Measurements from ENCODE around the gene GMCL1. TPM values are rescaled to one million over a fixed set of nuclear protein-coding genes. Genes with fewer than 3 reads are reported as not detected.
"Not testable (repeated sequence)": the region's sequence is repeated elsewhere in the genome, so short reads cannot be mapped to it uniquely, and the experiment has no call there.

Gene GMCL1
- total RNA-seq, 1 donor from 2014 or later: 7.9 TPM

DNA sequence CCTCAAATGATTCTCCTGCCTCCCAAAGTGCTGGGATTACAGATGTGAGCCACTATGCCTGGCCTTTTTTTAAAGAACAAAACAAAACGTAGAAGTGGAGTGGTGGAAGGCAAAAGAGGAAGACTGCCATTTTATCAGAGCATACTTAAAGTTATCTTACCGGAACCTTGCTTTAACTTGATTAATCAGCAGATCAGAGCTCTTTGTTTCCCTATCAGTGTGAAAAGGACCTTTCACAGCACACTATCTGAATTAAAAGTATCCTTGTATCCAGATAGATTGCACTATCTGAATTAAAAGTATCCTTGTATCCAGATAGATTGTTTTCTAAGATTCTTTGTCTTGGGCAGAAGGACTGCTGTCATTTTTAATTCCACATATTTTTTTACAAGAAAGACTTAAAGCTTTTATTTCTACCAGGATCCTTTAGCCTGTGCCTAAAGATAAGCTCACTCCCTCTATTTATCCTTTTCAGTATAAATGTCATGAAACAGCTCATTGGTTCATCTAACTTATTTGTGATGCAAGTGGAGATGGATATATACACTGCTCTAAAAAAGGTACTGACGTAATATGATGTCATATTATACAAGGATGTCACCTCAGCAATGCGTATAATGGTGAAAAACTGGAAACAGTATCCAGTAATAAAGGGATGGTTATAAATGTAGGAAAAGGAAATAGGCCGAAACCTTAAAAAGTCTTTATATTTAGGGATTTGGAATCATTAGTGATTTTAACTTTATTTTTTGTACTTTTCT lies 17.8 kb downstream of the GMCL1 start:
- no peak for DNase-seq (ENCODE audit: low read depth in 2 of 2)

DNA sequence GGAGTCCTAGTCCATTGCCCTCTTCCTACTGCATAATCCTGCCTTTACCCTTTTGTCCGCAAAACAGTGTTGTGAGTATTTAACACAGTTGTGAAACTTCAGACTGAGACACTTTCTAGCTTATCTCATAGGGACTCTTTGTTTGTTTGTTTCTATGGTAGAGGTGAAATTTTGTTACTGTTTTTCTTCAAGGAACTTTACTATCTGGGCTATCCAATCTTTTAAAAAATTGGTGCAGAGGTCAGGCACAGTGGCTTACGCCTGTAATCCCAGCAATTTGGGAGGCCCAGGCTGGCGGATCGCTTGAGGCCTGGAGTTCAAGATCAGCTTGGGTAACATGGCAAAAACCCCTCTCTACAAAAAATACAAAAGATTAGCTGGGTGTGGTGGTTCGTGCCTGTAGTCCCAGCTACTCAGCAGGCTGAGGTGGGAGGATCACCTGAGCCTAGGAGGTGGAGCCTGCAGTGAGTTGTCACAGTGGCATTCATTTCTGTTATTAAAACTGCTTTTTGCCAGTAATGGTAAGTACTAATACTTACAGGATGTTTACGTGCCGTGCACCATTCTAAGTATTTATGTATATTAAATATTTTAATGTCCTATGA lies 18.8 kb downstream of the GMCL1 start:
- DNase-seq (ENCODE audit: low read depth in 2 of 2): no peak

DNA sequence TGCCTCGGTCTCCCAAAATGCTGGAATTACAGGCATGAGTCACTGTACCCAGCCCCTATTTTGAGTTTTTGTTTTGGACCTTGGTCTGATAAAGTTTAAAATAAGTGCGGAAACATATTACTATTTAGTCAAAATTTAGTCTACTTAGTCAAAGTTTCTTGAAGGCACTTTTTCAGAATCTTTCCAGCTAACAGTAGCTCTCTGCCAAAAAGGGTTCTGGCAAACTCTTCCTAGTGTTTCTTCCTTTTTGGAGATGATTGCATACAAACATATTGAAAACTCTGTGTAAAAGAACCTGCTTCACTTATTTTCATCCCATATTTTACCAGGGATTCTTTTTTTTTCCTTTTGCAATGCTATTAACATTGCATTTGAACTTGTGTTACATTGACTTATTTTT lies 28.8 kb downstream of the GMCL1 start:
- DNase-seq (ENCODE audit: low read depth in 2 of 2): no peak

DNA sequence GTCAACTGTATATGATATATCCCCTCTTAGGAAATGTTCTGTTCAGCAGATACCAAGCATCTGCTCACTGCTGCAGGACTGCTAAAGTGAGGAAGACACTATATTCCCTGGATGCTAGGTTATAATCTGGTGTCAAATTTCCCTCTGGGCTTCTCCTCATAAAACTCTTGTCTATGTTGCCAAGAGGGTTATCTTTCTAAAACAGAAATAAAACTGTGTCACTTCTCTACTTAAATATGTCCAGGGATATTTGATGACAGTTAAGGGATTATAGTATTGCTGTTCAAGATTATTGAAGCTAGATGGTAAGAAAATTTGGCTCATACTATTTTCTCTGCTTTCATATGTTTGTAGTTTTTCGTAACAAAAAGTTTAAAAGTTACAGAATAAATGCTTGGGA lies 33.8 kb downstream of the GMCL1 start:
- no peak for DNase-seq (ENCODE audit: low read depth in 2 of 2)

DNA sequence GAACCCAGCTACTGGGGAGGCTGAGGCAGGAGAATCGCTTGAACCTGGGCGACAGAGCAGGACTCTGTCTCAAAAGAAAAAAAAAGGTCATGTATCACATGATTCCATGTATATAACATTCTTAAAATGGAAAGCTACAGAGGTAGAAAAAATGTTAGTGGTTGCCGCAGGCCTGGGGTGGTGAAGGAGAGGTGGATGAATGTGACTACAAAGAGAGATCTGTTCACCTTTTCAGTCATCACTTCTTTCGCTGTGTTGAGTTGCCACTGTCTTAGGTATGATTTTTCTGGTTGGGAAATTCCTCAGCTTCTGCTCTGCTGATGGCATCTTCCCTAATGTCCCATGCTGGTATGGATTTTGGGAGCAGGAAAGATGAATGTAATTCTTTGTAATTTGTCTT lies 59.0 kb downstream of the GMCL1 start:
- no peak for DNase-seq (ENCODE audit: low read depth in 2 of 2)

DNA sequence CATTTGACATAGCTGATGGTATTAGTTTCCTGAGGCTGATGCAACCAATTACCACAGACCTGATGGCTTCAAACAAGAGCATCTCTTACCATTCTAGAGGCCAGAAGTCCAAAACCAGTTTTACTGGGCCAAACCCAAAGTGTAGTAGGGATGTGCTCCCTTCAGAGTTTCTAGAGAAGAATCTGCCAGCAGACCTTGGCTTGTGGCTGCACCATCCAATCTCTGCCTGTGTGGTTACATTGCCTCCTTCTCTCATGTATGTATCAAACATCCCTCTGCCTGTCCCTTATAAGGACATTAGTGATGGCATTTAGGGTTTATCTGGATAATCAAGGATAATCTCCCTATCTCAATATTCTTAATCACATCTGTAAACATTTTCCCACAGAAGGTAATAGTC lies 59.8 kb downstream of the GMCL1 start:
- no peak for DNase-seq (ENCODE audit: low read depth in 2 of 2)

DNA sequence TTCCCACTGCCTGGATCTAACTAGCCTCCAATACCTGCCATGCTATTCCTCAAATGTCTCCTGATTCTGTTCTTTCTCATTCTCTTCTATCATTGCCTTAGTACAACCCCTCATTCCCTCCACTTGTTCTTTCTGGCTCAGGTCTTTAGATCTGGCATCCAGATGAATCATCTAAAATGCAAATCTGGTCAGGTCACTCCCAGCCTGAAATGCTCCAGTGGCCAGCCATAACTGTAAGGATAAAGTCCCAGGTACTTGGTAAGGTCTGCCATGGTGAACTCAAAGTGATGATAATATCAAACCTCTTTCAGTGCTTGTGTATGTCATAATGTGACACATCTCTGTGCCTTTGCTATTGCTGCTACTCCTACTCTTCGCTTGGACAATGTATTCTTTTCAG lies 61.4 kb downstream of the GMCL1 start:
- no peak for DNase-seq (ENCODE audit: low read depth in 2 of 2)

DNA sequence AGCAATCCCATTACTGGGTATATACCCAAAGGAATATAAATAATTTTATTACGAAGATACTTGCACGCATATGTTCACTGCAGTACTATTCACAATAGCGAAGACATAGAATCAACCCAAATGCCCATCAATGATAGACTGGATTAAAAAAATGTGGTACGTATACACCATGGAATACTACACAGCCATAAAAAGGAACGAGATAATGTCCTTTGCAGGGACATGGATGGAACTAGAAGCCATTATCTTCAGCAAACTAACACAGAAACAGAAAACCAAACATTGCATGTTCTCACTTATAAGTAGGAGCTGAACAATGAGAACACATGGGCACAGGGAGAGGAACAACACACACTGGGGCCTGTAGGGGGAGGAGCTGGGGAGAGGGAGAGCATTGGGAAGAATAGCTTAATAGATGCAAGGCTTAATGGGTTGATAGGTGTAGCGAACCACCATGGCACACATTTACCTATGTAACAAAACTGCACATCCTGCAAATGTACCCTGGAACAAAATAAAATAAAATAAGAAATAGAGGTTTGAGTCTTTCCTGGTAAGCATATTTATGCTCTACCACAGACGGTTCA lies 63.5 kb downstream of the GMCL1 start:
- not testable (repeated sequence) for DNase-seq (ENCODE audit: low read depth in 2 of 2)

DNA sequence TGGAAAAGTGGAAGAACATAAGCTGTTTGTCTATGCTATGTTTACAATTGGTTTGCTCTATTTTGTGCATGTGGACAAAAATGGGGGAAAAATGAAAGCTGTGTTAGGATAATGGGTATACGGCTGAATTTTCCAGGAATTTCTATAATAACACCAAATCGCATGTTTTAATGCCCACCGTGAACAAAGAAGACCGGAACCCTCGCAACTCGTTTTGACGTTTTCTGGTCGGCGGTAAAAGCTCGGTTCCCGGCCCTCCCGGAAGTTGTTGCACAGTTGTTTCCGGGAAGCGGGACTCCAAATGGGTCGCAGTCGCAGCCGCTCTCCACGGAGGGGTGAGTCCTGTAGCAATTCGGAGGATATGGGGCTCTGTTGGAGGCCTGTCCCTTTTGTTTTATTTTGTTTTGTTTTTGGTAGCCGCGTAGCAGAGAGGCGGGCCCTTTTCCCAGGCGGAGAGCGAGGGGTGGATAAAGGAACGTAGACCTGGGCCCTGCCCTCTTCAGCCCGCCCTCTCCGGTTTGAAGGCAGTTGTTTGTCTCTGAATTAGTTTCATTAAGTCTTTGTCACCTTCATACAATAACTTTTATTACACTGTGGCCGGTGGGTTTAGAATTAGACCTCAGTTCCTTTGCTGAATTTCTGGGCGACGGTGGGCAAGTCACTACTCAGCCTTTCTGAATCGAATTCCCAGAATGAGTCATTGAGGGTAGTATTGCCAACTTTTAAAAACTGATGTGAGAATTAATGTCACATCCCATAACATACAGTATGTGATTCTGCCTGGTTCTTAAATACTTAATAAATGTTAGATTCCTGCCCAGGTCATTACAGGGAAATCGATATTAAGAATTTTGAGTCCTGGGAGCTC lies 64.5 kb downstream of the GMCL1 start, which contains the start of gene SNRNP27:
TSS of gene SNRNP27 (plus strand) at position 273 of the 868 bp plus-strand sequence. CDS start at position 302, 29 bp downstream.
- peak; percentile 84 to 85 for DNase-seq (ENCODE audit: low read depth in 2 of 2)

DNA sequence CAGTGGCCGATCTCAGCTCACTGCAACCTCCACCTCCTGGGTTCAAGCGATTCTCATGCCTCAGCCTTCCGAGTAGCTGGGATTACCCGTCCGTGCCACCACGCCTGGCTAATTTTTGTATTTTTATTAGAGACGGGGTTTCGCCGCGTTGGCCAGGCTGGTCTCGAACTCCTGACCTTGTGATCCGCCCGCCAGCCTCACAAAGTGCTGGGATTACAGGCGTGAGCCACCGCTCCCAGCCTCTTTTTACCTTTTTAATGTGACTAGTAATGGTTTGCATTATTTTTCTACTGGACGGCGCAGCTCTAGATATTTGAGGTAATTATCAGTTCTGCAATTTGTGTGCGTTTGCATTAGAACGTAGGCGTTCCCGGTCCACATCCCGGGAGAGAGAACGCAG lies 65.3 kb downstream of the GMCL1 start:
- DNase-seq (ENCODE audit: low read depth in 2 of 2): not testable (repeated sequence)

DNA sequence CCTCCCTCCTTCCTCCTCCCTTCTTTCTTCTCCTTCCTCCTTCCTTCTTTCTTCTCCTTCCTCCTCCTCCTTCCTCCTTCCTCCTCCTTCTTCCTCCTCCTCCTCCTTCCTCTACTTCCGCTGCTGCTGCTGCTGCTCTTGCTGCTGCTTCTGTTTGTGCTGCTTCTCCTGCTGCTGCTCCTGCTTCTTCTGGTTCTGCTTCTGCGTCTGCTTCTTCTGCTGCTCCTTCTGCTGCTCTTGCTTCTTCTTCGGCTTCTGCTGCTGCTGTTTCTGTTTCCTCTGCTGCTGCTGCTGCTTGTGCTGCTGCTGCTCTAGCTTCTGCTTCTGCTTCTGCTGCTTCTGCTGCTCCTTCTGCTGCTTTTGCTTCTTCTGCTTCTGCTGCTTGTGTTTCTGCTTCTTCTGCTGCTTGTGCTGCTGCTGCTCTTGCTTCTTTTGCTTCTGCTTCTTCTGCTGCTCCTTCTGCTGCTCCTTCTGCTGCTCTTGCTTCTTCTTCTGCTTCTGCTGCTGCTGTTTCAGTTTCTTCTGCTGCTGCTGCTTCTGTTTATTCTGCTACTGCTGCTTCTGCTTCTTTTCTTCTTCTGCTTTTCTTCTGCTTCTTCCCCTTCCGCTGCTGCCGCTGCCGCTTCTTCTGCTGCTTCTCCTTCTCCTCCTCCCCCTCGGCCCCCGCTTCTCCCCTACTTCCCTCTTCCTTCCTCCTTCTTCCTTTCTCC lies 72.9 kb downstream of the GMCL1 start:
- DNase-seq (ENCODE audit: low read depth in 2 of 2): no peak

DNA sequence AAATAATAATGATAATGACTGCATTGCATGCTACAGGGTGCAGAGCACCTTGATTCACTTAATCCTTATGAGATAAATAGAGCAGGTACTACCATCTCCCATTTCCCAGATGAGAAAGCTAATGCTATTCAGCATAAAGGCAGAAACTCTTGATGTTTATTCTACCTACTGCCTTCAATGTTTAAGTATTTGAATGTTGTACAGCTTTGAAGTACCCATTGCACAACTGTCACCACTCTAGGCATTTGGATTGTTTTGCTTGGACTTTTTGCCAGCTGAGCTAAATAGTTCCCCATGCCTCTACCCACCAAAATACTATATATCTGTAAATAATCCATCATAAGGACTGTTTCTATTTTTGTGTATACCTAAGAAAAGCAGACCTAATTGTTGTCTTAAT lies 77.8 kb downstream of the GMCL1 start:
- no peak for DNase-seq (ENCODE audit: low read depth in 2 of 2)

DNA sequence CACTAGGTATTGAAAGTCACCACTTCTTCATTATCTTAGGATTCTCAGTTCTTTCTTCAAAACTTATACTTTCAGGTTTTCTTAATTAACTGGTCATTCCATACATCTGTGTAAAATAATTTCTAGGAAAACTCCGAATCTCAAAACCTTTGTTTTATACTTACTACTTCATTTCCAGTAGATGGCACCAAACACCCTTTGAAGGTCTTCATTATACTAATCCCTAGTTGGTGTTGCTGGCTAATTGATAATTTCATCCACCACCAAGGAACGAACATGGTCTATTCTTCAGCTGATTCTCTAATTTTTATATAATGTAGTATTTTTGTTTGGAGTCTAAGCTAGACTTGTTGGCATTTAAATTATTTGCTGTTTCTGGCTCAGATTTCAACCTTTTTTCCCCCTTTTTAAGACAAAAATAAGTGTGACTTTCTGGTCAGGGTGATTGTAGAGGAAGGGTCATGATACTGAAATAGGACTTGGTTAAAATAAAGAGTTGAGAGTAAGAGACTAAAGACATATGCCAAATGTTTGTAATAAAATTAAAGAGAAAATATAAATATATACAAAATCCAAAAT lies 82.6 kb downstream of the GMCL1 start:
- DNase-seq (ENCODE audit: low read depth in 2 of 2): peak; percentile 72 to 80

DNA sequence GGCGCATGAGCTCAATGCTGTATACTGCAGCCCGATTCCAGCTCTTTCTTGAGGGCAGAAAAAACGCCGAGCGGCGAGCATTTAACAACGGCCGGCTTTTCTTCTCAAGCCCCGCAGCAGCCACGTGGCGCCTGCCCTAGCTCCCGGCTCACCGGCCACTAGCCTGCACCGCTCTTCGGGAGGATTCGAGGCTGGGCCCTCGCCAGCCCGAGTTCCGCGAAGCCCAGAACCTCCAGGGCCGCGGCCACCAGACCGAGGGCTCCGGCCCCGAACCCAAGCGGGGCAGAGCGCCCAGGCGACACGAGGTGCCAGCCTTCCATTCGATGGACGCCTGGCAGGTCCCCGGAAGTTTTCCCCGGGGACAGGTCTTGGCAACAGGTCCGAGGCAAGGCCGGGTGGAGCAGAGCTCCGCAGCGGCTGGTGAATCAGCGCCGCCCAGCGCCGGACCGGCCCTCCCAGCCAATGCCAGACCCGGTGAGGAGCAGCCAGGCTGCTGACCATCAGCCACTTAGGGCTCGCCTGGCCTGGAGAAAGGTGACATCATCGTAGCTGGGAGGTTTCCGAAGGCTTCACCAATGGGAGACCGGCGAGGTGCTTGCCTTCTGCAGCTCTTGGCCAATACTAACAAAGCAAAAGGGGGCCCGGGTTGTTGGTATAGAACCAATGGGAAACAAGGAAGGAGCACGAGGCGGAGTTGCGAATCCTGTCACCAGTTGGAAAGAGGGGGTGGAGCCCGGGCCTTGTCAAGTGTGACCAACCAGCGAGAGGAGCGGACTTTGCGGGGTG lies 84.9 kb downstream of the GMCL1 start:
- DNase-seq (ENCODE audit: low read depth in 2 of 2): peak; percentile 100

DNA sequence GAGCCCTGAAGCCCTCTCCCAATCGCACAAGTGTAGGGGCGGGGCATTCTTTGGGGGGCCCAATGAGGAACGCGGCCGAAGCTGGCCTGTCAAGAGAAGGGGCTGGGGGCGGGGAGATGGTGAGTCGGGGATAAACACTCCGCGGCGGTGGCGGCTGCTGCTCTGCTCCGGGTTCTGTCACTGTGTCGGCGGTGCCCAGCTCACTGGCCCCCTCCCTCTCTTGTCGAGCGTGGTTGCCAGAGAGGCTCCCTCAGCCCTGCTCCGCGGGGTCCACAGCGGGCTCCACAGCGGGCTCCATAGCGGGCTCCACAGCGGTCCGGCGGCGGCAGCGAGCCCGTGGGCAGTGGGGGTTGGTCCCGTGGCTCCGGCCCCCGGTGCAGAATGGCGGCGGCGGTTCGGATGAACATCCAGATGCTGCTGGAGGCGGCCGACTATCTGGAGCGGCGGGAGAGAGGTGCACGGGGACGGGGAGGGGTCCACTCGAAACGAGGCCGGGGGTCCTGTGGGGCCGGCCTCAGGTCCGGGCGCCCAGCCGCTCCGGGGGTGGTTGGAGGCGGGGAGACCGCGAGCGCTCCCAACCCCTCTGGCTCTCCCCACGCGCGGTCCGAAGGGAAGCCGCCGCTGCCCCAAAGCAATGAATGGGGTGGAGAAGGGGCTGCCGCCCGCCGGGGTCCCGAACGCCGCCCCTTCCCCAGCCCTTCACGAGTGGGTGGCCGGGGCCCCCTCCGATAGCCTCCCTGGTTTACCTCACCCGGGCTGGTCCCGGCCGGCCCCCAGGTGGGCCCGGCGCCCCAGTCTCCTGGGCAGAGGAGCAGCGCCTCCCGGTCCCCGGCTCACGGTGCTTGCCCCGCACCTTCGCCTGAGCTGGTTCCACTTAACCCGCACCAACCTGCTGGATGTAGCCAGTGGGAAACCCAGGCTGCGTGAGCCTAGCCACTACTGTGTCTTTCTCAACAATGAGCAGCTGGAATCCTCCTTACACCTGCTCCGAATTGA lies 85.8 kb downstream of the GMCL1 start, which contains the start of gene MXD1:
TSS of gene MXD1 (plus strand) at position 160 of the 996 bp plus-strand sequence. CDS start at position 382, 222 bp downstream.
- DNase-seq (ENCODE audit: low read depth in 2 of 2): peak; percentile 28 to 33

DNA sequence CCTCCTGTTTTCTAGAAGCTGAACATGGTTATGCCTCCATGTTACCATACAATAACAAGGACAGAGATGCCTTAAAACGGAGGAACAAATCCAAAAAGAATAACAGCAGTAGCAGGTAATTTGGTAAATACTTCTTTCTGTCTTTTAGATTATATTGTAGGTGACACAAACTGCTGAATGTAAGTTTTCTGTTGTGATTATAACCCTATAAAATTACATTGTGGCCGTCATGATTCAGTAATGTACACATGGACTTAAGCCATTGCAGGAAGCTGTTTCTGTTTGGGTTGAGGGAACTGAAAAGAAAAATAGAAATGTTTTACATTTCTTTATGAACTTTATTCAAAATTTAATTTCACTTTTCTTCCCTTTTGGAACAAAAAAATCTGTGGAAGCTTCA lies 86.6 kb downstream of the GMCL1 start:
- no peak for DNase-seq (ENCODE audit: low read depth in 2 of 2)

DNA sequence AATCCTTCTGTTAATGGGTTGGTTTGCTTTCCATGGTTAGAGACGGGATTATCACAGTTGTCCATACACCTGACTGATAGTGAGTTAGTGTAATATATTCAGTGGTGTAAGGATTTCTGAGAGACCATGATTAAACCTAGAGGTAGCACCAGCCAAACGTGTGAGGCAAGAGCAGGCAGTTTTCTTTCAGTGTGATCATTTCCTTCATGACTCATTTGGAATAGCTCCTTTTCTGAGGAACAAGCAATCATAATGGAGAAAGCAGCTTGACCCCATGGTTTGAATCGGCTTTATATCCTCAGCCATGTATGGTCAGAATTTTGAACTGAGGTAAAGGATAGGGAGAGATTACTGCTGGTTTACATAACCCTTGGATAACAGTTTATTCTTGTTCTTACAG lies 88.4 kb downstream of the GMCL1 start:
- DNase-seq (ENCODE audit: low read depth in 2 of 2): peak; percentile 35 to 91

DNA sequence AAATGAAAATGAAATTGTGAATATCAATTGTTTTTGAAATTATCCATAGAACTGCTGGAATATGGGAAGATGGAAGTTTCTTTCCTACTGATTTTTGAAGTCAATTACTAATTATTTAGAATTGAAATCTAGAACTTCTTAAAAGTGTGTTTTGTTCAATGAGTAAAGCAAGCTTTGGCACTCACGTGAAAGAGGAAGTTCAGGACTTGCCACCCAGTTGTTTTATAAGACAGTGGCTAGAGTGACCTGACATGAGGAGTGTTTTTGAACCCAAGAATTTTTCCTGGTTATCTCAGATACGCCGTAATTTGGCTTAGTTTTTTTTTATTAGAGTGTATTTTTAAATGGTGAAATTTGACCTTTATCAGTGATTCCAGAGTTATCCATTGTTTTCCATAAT lies 88.9 kb downstream of the GMCL1 start:
- DNase-seq (ENCODE audit: low read depth in 2 of 2): no peak

DNA sequence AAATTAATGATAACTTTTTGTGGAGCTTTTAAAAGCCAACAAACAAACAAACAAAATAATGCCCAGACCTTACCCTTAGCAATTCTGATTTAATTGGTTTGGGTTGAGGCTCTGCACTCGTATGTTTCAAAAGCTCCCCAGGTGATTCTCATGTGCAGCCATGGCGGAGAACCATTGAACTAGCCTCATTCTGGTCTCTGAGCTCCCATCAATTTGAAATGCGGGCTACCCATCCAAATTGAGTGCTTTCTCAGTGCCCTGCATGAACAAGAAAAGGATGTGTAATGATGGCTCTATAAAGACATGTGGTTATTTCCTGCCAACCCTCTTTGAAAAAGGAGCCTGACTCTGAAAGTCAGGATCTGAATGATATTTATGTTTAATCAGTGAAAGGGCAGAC lies 93.7 kb downstream of the GMCL1 start:
- DNase-seq (ENCODE audit: low read depth in 2 of 2): no peak

Data from lung microvascular endothelial cell (primary cell).